HG03196 (cell line): ENCODE results near the gene RPP38.

Experiments used
- ATAC-seq: cut with Tn5 transposase; IDR thresholded peaks from one replicate; pipeline ENCODE4 v1.9.1; 2021; ENCODE audit not compliant: unreplicated experiment

The RPP38 gene

GRCh38 chr10:15149042-15149771 is 52.1 kb downstream of the RPP38 start:
- ATAC-seq, result no peak

DNA sequence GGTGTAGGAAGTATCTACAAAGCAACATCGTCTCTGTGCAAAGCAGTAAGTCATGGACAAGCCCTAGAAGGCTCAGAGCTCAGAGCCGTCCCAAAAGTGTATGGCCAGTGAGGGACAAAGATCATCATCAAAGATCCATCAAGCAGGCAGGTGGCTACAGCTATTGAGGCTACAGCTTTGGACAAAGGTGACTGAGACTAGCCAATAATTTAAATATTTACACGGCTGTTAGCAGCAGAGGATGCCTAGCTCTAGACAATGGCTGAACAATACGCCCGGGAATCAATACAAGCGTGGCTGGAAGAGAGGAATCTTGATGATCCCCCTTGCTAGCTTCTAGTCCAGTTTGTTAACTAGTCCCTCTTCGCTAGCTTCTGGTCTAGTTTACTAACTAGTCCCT is 53.4 kb downstream of the RPP38 start:
- ATAC-seq, result no peak

DNA sequence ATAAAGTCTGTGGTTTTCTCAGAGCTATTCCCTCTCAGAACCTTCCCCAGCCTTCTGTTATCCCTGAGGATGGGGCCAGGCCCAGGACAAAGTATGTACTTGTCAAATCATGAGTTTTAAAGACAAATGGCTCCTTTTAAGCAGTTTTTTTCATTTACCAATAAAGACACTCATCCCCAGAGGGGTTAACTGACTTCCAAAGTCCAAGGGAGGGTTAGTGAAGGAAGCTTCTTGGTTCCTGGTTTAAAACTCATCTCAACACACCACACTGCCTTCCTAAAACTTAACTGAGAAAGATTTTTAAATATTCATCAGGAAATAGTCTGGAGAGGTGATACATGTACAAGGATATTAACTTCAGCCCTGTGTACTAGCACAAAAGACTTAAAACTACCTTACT is 55.4 kb downstream of the RPP38 start:
- no peak for ATAC-seq
